GM18526 (cell line): ENCODE measurements around the gene CASP1.

Source experiments
- POLR2A ChIP-seq: IDR thresholded peaks from 3 replicates; pipeline ENCODE4 v1.6.1; 2011; ENCODE audit not compliant: insufficient read length; ENCODE audit errors: extremely low read depth

The CASP1 gene

DNA sequence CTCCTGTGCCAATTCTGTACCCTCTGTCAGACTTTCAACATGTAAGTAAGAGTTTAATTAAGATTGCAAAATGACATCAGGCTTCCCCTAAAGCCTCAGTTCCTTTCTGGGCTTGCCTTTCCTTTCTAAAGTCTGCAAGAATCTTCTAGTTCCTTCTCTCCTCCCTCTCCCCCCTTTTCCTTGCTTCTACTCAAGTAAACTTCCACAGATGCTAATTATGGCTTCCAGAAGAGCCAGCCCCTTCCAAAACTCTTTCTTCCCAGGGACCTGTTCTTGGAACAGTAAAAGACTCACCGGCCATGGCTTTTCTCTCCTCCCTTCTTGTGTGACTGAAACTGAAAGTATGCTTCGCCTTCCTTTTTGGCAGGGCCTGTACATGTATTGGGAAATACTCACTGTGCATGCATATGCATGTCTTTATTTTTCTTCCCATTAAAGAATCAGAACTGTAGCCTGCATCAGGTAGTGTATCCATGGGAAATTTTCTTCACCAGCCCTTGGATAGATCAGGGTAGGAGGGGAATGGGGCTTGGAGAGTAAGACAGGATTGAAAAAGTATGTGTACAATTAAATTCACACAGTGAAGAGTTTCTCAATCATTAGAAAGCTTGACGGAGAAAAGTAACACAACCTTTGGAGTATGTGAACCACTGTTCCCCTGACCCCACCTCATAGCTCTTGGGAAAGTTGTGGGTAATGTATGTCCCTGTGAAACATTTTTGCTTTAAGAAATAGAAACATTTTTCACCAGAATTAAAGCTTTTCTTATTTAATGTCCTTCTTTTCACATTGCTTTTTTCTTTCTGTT, at the start of gene CASP1:
CASP1 (minus strand) TSS at position 332 of the 808 bp plus-strand sequence; CDS start at position 301, 31 bp downstream.
- TF ChIP-seq POLR2A, result no peak

DNA sequence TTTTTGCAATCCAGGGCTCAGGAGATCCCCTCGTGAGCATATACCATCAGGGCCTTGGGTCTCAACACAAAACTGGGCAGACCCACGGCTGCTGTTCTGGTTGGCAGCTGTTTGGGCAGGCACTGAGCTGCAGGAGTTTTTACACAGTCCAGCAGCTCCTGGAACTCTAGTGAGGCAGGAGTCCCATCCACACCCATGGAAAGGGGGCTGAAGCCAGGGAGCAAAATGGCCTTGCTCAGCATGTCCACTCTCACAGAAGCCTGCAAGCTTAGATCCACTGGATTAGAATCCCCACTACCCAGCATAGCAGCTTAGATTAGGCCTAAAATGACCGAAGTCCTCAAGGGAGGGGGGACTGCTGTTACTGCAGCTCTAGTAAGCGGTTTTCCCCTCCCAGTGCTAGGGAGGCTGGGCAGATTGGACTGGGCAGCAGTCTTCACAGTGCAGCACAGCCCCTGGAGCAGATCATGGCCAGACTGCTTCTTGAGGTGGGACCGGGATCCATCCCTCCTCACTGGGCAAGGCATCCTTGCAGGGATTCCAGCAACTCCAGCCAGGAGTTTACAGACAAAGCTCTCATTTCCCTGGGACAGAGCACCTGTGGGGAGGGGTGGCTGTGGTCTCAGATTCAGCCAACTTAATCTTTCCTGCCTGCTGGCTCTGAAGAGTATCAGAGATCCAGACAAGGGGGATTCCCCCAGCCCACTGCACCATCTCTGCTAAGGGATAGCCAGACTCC, 46.6 kb upstream of the CASP1 start:
- no peak for TF ChIP-seq POLR2A

- TF ChIP-seq POLR2A, result no peak
Observed at GRCh38 chr11:105078283-105078682, 43.3 kb upstream of the CASP1 start.

GRCh38 chr11:105074166-105074530, 39.2 kb upstream of the CASP1 start:
- TF ChIP-seq POLR2A, result no peak

DNA sequence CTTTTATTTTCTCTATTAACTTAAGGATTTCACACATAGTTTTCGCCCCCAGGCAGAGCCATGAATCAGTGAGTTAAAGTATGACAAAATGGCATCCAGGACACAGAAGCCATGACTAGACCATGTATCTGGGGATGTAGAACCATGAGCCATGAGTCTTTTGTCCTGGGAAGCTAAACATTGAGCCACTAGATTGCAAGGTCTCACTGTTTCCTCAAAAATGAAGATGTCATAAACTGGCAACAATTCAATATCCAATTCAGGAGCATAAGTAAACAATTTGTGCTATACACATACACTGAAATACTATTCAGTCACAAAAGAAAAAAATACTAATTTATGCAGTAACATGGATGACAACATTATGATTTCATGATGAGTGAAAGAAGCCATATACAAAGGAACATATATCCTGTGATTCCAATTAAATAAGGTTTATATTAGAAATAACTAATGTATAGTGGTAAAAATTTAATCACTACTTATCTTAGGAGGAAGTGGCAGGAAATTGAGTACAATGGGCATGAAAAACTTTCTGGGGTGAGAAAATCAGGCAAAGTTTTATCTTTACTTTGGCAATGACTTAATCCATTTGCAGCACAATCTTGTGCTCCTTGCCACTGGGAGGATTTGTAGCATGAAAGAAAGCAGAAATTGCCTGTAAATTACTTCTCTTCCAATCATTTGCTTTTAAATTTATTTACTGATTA, 38.7 kb upstream of the CASP1 start:
- TF ChIP-seq POLR2A, result no peak

- TF ChIP-seq POLR2A, result no peak
Observed at GRCh38 chr11:105071089-105071732, 36.3 kb upstream of the CASP1 start.

- no peak for TF ChIP-seq POLR2A
Observed at GRCh38 chr11:105070306-105070705, 35.4 kb upstream of the CASP1 start.

- TF ChIP-seq POLR2A, result no peak
Observed at GRCh38 chr11:105057432-105057831, 22.5 kb upstream of the CASP1 start.

DNA sequence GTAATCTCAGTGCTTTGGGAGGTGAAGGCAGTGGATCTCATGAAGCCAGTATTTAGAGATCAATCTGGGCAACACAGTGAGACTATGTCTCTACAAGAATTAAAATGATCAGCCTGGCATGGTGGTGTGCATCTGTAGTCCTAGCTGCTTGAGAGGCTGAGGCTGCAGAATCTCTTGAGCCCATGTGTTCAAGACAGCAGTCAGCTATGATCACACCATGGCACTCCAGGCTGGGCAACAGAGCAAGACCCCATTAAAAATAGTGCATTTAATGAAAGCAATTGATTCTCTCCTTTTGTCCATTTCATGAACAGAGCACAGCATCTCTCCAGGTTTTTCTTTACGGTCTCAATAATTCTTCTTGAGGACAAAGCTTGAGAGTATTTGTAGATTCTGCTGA, 21.5 kb upstream of the CASP1 start:
- no peak for TF ChIP-seq POLR2A

GRCh38 chr11:105054723-105055493, 20.0 kb upstream of the CASP1 start:
- no peak for TF ChIP-seq POLR2A

GRCh38 chr11:105052487-105052886, 17.5 kb upstream of the CASP1 start:
- TF ChIP-seq POLR2A, result no peak

DNA sequence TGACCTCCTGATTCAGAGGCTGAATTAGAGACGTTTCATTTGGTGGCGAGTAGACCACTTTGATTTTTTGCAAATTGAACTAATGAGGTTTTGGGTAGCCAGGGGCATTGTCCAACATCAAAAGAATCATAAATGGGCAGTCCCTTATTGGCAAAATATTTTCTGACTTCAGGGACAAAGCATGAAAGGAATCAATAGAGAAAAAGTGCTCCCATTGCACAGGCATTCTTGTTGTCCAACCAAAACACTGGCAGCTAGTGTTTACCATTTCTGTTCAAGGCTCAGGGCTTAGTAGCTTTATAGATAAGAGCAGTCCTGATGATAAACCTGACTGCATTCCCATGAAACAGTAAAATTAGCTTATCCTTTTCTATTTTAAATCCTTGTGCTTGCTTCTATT, 16.6 kb upstream of the CASP1 start:
- no peak for TF ChIP-seq POLR2A

GRCh38 chr11:105049481-105049880, 14.5 kb upstream of the CASP1 start:
- no peak for TF ChIP-seq POLR2A

DNA sequence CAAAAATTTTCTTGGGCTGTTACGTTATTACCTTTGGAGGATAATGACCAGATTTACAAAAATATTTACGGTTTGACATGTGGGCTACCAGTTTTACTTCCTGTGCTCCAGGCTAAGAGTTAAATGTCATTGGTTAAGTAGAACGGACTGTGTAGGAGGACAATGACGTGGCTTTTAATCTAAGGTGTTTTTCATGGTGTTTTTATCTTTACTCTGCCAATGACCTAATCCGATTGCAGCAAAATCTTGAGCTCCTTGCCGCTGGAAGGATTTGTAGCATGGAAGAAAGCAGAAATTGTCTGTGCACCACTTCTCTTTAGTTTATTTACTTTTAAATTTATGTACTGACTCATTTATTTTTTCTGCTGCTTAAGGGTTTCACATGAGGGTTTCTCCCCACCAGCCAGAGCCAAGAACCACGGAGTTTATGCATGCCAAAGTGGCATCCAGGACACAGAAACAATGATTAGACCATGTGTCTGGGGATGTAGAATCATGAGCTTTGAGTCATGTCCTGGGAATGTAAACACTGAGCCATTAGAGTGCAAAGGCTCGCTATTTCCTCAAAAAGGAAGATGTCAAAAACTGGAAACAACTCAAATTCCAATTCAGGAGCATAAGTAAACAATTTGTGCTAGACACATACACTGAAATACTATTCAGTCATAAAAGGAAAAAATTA, 12.1 kb upstream of the CASP1 start:
- no peak for TF ChIP-seq POLR2A
